ENCODE results near the gene PEX5L. TPM values are rescaled to one million over a fixed set of nuclear protein-coding genes. Genes with fewer than 3 reads are reported as not detected.

Gene PEX5L
- total RNA-seq, 1 donor from 2014 or later: 1.0 TPM

DNA sequence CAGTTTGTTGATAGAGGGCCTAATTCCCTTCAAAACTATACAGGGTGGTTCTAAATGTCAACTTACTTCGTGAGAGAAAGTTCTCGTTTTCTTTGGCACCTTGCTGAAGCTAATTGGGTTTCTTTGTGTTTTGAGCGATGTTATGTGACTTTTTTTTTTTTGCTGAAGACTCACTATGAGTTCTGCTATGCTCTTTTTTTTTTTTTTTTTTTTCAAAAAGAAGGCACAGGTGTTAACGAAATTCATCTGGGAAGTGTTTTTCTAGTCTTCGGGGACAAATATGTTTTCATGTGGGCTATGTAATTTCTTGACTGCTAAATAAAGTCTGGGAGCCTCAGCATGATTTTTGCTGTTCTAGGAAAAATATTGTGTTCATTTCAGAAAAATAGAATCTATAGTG, 81.5 kb downstream of the PEX5L start:
- H3K9me3 Mint-ChIP-seq (ENCODE audit: low read depth): peaks cover 3% of the 10 kb centered on the region
- no peaks in the 10 kb centered on the region for H3K27me3 Mint-ChIP-seq
- TF ChIP-seq, protein P1, sequence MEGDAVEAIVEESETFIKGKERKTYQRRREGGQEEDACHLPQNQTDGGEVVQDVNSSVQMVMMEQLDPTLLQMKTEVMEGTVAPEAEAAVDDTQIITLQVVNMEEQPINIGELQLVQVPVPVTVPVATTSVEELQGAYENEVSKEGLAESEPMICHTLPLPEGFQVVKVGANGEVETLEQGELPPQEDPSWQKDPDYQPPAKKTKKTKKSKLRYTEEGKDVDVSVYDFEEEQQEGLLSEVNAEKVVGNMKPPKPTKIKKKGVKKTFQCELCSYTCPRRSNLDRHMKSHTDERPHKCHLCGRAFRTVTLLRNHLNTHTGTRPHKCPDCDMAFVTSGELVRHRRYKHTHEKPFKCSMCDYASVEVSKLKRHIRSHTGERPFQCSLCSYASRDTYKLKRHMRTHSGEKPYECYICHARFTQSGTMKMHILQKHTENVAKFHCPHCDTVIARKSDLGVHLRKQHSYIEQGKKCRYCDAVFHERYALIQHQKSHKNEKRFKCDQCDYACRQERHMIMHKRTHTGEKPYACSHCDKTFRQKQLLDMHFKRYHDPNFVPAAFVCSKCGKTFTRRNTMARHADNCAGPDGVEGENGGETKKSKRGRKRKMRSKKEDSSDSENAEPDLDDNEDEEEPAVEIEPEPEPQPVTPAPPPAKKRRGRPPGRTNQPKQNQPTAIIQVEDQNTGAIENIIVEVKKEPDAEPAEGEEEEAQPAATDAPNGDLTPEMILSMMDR (IDR thresholded peaks at IDR 0.05; ENCODE audit: unreplicated experiment): no peak
- no peak for DNase-seq (ENCODE audit: low spot score, unreplicated experiment)
- no peaks in the 10 kb centered on the region for H3K4me1 Mint-ChIP-seq (ENCODE audit: low read depth)
- no peak overlapping the region for H3K27ac Mint-ChIP-seq
- no peaks in the 10 kb centered on the region for H3K36me3 Mint-ChIP-seq (ENCODE audit: insufficient read depth)
- no peak overlapping the region for H3K4me3 Mint-ChIP-seq (ENCODE audit: low read depth)

DNA sequence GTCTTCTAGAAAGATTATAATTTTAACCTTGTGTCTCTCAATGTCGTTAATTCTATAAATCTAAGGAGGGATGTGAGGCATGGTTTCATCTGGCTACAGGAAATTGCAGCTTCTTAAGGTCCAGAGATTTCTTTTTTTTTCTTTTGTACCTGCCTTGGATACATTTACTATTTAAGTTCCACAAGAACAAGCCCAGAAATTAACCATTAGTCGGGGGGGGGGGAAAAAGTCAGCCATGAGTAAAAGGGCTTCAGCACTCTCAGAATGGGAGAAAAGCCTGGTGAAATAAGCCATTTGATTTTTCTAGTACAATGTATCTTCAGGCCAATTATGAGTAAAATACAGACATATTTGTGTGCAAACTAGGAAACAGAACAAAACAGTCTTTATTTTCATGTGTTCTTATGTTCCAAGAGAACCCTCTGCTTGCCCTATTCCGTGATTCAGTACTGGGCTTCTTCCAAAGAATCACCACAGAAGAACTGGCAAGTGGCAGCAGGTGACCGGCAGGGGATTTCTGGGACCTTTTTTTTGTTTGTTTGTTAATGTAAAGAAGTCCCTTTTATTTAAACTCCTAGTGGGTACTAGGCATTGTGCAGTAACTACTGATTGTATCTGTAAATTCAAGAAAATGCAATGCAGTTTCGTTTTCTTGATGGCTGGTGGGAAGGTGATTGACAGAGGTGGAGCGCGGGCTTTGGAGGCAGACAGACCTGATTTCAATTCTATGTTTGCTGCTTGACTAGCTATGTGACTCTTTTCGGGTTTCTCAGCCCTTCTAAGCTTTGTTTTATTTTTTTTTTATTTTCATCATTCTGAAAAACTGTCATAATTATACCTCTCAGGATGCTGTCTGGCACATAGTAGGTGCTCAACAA, 82.5 kb downstream of the PEX5L start:
- Mint-ChIP-seq H3K9me3 (ENCODE audit: low read depth) (peaks cover 3% of the 10 kb centered on the region), H3K4me1 (ENCODE audit: low read depth) (no peaks in the 10 kb centered on the region), H3K27ac (no peak overlapping the region), H3K4me3 (ENCODE audit: low read depth) (no peak overlapping the region), H3K36me3 (ENCODE audit: insufficient read depth) (no peaks in the 10 kb centered on the region), H3K27me3 (no peaks in the 10 kb centered on the region)
- TF ChIP-seq, protein P1 (IDR thresholded peaks at IDR 0.05; ENCODE audit: unreplicated experiment): no peak
- no peak for DNase-seq (ENCODE audit: low spot score, unreplicated experiment)

DNA sequence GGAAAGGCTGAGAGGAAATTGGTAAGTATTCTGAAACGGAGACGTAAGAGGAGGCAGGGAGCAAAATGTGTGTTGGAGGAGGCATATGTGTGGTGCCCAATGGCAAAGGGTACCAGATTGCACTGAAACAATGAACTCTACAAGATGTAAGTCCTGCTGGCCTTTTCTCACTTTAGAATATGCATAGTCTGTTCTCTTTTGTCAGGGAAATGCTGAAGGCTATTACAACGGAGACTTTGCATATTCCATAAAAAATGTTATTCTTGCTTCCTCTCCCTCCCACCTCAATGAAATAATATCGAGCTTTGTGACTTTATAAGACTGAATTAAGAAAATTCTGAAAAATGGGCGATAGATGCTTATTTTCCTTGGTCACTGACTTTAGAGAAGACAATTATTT, 85.9 kb downstream of the PEX5L start:
- Mint-ChIP-seq H3K36me3 (ENCODE audit: insufficient read depth) (no peaks in the 10 kb centered on the region), H3K27me3 (peaks cover 5% of the 10 kb centered on the region), H3K4me3 (ENCODE audit: low read depth) (no peak overlapping the region), H3K9me3 (ENCODE audit: low read depth) (peaks cover 3% of the 10 kb centered on the region), H3K27ac (no peak overlapping the region), H3K4me1 (ENCODE audit: low read depth) (no peaks in the 10 kb centered on the region)
- TF ChIP-seq, protein P1 (IDR thresholded peaks at IDR 0.05; ENCODE audit: unreplicated experiment): no peak
- DNase-seq (ENCODE audit: low spot score, unreplicated experiment): no peak

DNA sequence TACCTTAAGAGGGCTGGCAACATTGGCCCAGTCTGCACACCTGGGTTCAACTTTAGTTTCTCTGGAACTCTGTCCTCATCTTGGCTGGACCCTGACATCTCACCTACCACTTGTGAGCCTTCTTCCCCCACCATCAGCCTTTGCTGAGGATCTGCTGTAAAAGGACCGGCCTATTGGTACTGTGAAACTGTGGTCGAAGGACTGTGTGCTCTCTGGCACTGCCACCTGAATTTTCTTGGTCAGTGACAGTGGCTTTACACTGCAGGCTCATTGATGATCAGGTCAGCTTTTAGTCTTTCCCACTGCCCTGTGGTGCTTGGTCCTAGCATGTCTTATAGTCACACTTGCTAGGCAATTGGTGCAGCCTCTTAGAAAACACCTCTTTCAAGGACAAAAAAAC, 86.9 kb downstream of the PEX5L start:
- Mint-ChIP-seq H3K9me3 (ENCODE audit: low read depth) (peaks cover 3% of the 10 kb centered on the region), H3K27me3 (peaks cover 10% of the 10 kb centered on the region), H3K4me3 (ENCODE audit: low read depth) (no peak overlapping the region), H3K36me3 (ENCODE audit: insufficient read depth) (no peaks in the 10 kb centered on the region), H3K27ac (no peak overlapping the region), H3K4me1 (ENCODE audit: low read depth) (no peaks in the 10 kb centered on the region)
- DNase-seq (ENCODE audit: low spot score, unreplicated experiment): no peak
- TF ChIP-seq, protein P1 (IDR thresholded peaks at IDR 0.05; ENCODE audit: unreplicated experiment): no peak

DNA sequence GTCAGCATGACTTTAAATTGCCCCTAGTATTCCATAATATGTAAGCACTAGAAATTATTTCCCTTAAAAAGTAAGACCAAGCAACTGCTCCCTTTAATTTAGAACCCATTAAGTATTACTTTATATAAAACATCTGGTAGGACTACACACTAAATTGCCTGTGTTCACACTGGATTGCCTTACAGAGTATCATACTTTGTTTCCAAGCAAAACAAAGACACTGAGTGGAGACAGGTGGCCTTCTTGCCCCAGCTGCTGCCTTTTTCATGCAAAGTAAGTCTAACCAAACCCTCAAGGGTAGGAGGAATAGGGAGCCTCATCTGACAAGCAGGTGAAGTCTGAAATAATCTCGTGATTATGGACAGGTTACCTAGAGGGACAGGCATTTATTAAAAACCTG, 87.3 kb downstream of the PEX5L start:
- Mint-ChIP-seq H3K9me3 (ENCODE audit: low read depth) (peaks cover 3% of the 10 kb centered on the region), H3K4me3 (ENCODE audit: low read depth) (no peak overlapping the region), H3K36me3 (ENCODE audit: insufficient read depth) (no peaks in the 10 kb centered on the region), H3K27ac (no peak overlapping the region), H3K27me3 (peaks cover 14% of the 10 kb centered on the region), H3K4me1 (ENCODE audit: low read depth) (no peaks in the 10 kb centered on the region)
- TF ChIP-seq, protein P1 (IDR thresholded peaks at IDR 0.05; ENCODE audit: unreplicated experiment): no peak
- no peak for DNase-seq (ENCODE audit: low spot score, unreplicated experiment)

All from progenitor cell of endocrine pancreas (in vitro differentiated cells).